IMR-90 (cell line): ENCODE data around the gene MATK. TPM values are rescaled to one million over a fixed set of nuclear protein-coding genes. Genes with fewer than 3 reads are reported as not detected.

ENCODE experiments used
- ATAC-seq: fragments of 200-7000 bp; cut with Tn5 transposase; 2 replicates; pipeline ENCODE4 v1.9.1; 2020; ENCODE audit warnings: low read depth, mild to moderate bottlenecking, moderate library complexity
- BruUV-seq: library from RNA; stranded (reverse); fragments of 400-500 nt; replicated peaks from 2 replicates; lab custom pipeline; 2021; lab: Mats Ljungman, UMichigan
- CTCF ChIA-PET: fragments of 300-600 bp; formaldehyde crosslinking; extraction: SDS; loops from one replicate; lab custom pipeline; 2021; ENCODE audit warnings: antibody characterized with exemption; lab: Yijun Ruan, JAX
- POLR2A ChIA-PET: fragments of 300-600 bp; sonication (Branson Sonifier 250); formaldehyde crosslinking; loops from one replicate; lab custom pipeline; 2022; ENCODE audit warnings: antibody characterized with exemption; ENCODE audit not compliant: unreplicated experiment; lab: Charles Lee
- DNase-seq: peaks from one replicate; pipeline ENCODE4 v3.0.0; 2013
- H2AFZ ChIP-seq: replicated peaks from 2 replicates; pipeline ENCODE3; 2013; ENCODE audit warnings: low read length, mild to moderate bottlenecking; ENCODE audit not compliant: poor library complexity
- H2AK5ac ChIP-seq: 2 replicates; pipeline ENCODE4 v1.6.1; 2013; ENCODE audit warnings: low read depth, low read length, inconsistent platforms
- H2AK9ac ChIP-seq: replicated peaks from 2 replicates; pipeline ENCODE3; 2013; ENCODE audit warnings: mild to moderate bottlenecking, low read depth, low read length, moderate library complexity; ENCODE audit not compliant: poor library complexity
- H2BK120ac ChIP-seq: 2 replicates; pipeline ENCODE4 v1.6.1; 2013; ENCODE audit warnings: low read depth, low read length, inconsistent platforms
- H2BK15ac ChIP-seq: 3 replicates; pipeline ENCODE4 v1.6.1; 2013; ENCODE audit warnings: low read depth, low read length, inconsistent platforms
- H2BK20ac ChIP-seq: 2 replicates; pipeline ENCODE4 v1.6.1; 2013; ENCODE audit warnings: low read depth, mild to moderate bottlenecking, inconsistent platforms, low read length, moderate library complexity
- H2BK5ac ChIP-seq: 2 replicates; pipeline ENCODE4 v1.6.1; 2013; ENCODE audit warnings: mild to moderate bottlenecking, low read depth, low read length, inconsistent platforms; ENCODE audit not compliant: poor library complexity, severe bottlenecking
- H3K14ac ChIP-seq: replicated peaks from 2 replicates; pipeline ENCODE4 v1.6.1; 2013; ENCODE audit warnings: low read depth, low read length, inconsistent platforms
- H3K18ac ChIP-seq: 2 replicates; pipeline ENCODE4 v1.6.1; 2013; ENCODE audit warnings: low read depth, low read length, control low read depth
- H3K23ac ChIP-seq: 2 replicates; pipeline ENCODE4 v1.6.1; 2013; ENCODE audit warnings: low read depth, low read length, inconsistent platforms
- H3K27ac ChIP-seq: 2 replicates; pipeline ENCODE4 v1.5.1; 2013; ENCODE audit warnings: mild to moderate bottlenecking, control low read depth, low read length; ENCODE audit not compliant: insufficient read depth
- H3K27me3 ChIP-seq: 2 replicates; pipeline ENCODE4 v1.6.1; 2013; ENCODE audit warnings: low read length; ENCODE audit not compliant: control insufficient read depth, insufficient read depth
- H3K36me3 ChIP-seq: 2 replicates; pipeline ENCODE4 v1.6.1; 2013; ENCODE audit warnings: low read length, mixed read lengths; ENCODE audit not compliant: control insufficient read depth, insufficient read depth
- H3K4ac ChIP-seq: 2 replicates; pipeline ENCODE4 v1.6.1; 2013; ENCODE audit warnings: low read depth, low read length, inconsistent platforms
- H3K4me1 ChIP-seq: 2 replicates; pipeline ENCODE4 v1.6.1; 2013; ENCODE audit warnings: low read length, mixed read lengths; ENCODE audit not compliant: control insufficient read depth, insufficient read depth
- H3K4me2 ChIP-seq: 2 replicates; pipeline ENCODE4 v1.6.1; 2013; ENCODE audit warnings: low read depth, mild to moderate bottlenecking, control low read depth, low read length, moderate library complexity
- H3K4me3 ChIP-seq: 2 replicates; pipeline ENCODE4 v1.5.1; 2013; ENCODE audit warnings: low read depth, mild to moderate bottlenecking, control low read depth, low read length, moderate library complexity; ENCODE audit not compliant: insufficient read depth
- H3K56ac ChIP-seq: 2 replicates; pipeline ENCODE4 v1.6.1; 2013; ENCODE audit warnings: low read length, inconsistent platforms; ENCODE audit not compliant: insufficient read depth; ENCODE audit errors: extremely low read depth
- H3K79me1 ChIP-seq, 2 experiments: 2 replicates each; pipeline ENCODE4 v1.6.1; 2013; ENCODE audit warnings: low read length in 2 of 2, inconsistent platforms in 1 of 2, low read depth in 1 of 2
- H3K9ac ChIP-seq: 2 replicates; pipeline ENCODE4 v1.6.1; 2013; ENCODE audit warnings: low read depth, low read length, control low read depth
- H3K9me1 ChIP-seq: 2 replicates; pipeline ENCODE4 v1.6.1; 2013; ENCODE audit warnings: low read length, inconsistent platforms; ENCODE audit not compliant: insufficient read depth
- H3K9me3 ChIP-seq: 2 replicates; pipeline ENCODE4 v1.6.1; 2013; ENCODE audit warnings: low read length; ENCODE audit not compliant: control insufficient read depth, insufficient read depth
- H4K20me1 ChIP-seq: 2 replicates; pipeline ENCODE4 v1.6.1; 2013; ENCODE audit warnings: low read length, inconsistent platforms; ENCODE audit not compliant: insufficient read depth
- H4K5ac ChIP-seq: 2 replicates; pipeline ENCODE4 v1.6.1; 2013; ENCODE audit warnings: mild to moderate bottlenecking, low read depth, low read length, control low read depth
- H4K8ac ChIP-seq, 2 experiments: 2 replicates each; pipeline ENCODE4 v1.6.1; 2013; ENCODE audit warnings: low read depth in 2 of 2, low read length in 2 of 2, control low read depth in 1 of 2, inconsistent platforms in 1 of 2
- H4K91ac ChIP-seq: 2 replicates; pipeline ENCODE4 v1.6.1; 2013; ENCODE audit warnings: low read depth, low read length, inconsistent platforms; ENCODE audit not compliant: insufficient read depth
- CEBPB ChIP-seq: IDR thresholded peaks from 2 replicates; pipeline ENCODE4 v1.6.1; 2012; ENCODE audit warnings: low read depth, low read length, improper control_type of control experiment
- MAZ ChIP-seq: IDR thresholded peaks from 2 replicates; pipeline ENCODE4 v1.6.1; 2012; ENCODE audit warnings: low read depth, mild to moderate bottlenecking, low read length, improper control_type of control experiment, moderate library complexity, borderline replicate concordance
- POLR2A ChIP-seq: IDR thresholded peaks from 2 replicates; pipeline ENCODE4 v1.6.1; 2012; ENCODE audit warnings: mild to moderate bottlenecking, low read depth, low read length
- RAD21 ChIP-seq: IDR thresholded peaks from 2 replicates; pipeline ENCODE4 v1.6.1; 2012; ENCODE audit warnings: low read length, improper control_type of control experiment
- WGBS, 2 experiments: methylation state at CpG; one replicate each; pipeline versions ENCODE4 v1.1.5 to v1.1.7; 2013; ENCODE audit warnings: missing lambda C conversion rate in 2 of 2; ENCODE audit not compliant: insufficient read length in 1 of 2; ENCODE audit errors: extremely low coverage in 2 of 2; 5-methylcytosine and 5-hydroxymethylcytosine counted together
- dilution Hi-C: fragments of 300-500 bp; cut with HindIII; formaldehyde crosslinking; loops from one replicate; pipeline ENCODE4 v1.14.3; 2018; ENCODE audit warnings: low sequenced_read_pairs; ENCODE audit not compliant: unreplicated experiment
- in situ Hi-C: fragments of 300-500 bp; cut with MboI; formaldehyde crosslinking; loops from 3 replicates; pipeline ENCODE4 v1.14.3; 2019; ENCODE audit warnings: low sequenced_read_pairs, inconsistent platforms, mixed read lengths
- intact Hi-C: fragments of 100-400 bp; cut with micrococcal nuclease; formaldehyde crosslinking; loops from 2 replicates; pipeline ENCODE4 v1.10.0; 2022
- polyA plus RNA-seq, 3 experiments: library from polyadenylated mRNA; depleted of rRNA; stranded (reverse); fragments of >200 nt; gene quantifications; 2 replicates each; pipeline ENCODE4 v1.2.3, GENCODE V29; 2012; ENCODE audit warnings: low replicate concordance in 1 of 3
- total RNA-seq: library from RNA; depleted of rRNA; stranded (reverse); fragments of >200 nt; gene quantifications from 2 replicates; pipeline ENCODE4 v1.2.3, GENCODE V29; 2012
- TF ChIP-seq, protein P1 (sequence below): fragments of 150-350 bp; IDR thresholded peaks from 2 replicates; pipeline ENCODE4 v1.6.1; 2016; ENCODE audit warnings: low read depth, mild to moderate bottlenecking, low read length, moderate library complexity, borderline replicate concordance
- TF ChIP-seq, protein P2 (sequence below): fragments of 150-350 bp; IDR thresholded peaks from 2 replicates; pipeline ENCODE4 v1.6.1; 2017; ENCODE audit warnings: mild to moderate bottlenecking, antibody characterized with exemption, low read length, low read depth

MATK gene
- total and polyA plus RNA-seq, 2 of the 4 experiments (the other 2 are of a cell fraction) = not detected

DNA sequence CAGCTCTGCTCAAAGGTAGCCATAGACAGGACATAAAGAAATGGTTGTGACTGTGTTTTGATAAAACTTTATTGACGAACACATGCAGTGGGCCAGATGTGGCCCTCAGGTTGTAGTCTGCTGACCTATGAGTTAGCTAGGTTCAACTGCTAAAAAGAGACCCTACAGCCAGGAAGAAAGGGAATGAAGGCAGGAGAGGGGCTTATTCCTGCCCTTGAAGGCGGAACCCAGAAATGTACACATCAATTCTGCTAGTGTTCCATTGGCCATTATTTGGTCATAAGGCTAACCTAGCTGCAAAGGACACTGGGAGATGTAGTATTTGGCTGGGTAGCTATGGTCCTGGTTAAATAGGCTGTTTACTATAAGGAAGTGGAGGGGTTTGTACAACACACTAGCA is 42.7 kb downstream of the MATK start:
- Histone ChIP-seq H3K4me2 (no peak overlapping the region), H3K36me3 (no peaks in the 10 kb centered on the region), H2AFZ (no peak overlapping the region), H2BK120ac (no peak overlapping the region), H3K23ac (no peak overlapping the region), H2BK5ac (no peak overlapping the region), H2AK5ac (no peak overlapping the region), H4K91ac (no peak overlapping the region), H3K56ac (no peak overlapping the region), H3K9me3 (peaks cover 2% of the 10 kb centered on the region; the same call in 1 of the 2 replicates), H4K5ac (no peak overlapping the region), H3K4me1 (no peaks in the 10 kb centered on the region), H2BK15ac (no peak overlapping the region), H3K27me3 (peaks cover 7% of the 10 kb centered on the region), H3K14ac (no peak overlapping the region), H3K9ac (no peak overlapping the region), H2BK20ac (no peak overlapping the region), H3K9me1 (no peaks in the 10 kb centered on the region), H3K4me3 (no peak overlapping the region), H4K8ac (no peak overlapping the region), H3K79me1 (no peaks in the 10 kb centered on the region), H4K20me1 (no peaks in the 10 kb centered on the region), H3K4ac (no peak overlapping the region), H3K27ac (no peak overlapping the region), H3K18ac (no peak overlapping the region), H2AK9ac (no peak overlapping the region)
- ChIA-PET POLR2A (no interaction called here), CTCF (no interaction called here)
- no peak for TF ChIP-seq CEBPB
- no peak for TF ChIP-seq POLR2A
- TF ChIP-seq, protein P1, sequence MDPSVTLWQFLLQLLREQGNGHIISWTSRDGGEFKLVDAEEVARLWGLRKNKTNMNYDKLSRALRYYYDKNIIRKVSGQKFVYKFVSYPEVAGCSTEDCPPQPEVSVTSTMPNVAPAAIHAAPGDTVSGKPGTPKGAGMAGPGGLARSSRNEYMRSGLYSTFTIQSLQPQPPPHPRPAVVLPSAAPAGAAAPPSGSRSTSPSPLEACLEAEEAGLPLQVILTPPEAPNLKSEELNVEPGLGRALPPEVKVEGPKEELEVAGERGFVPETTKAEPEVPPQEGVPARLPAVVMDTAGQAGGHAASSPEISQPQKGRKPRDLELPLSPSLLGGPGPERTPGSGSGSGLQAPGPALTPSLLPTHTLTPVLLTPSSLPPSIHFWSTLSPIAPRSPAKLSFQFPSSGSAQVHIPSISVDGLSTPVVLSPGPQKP = no peak
- no peak for TF ChIP-seq RAD21
- TF ChIP-seq MAZ = no peak
- TF ChIP-seq, protein P2, sequence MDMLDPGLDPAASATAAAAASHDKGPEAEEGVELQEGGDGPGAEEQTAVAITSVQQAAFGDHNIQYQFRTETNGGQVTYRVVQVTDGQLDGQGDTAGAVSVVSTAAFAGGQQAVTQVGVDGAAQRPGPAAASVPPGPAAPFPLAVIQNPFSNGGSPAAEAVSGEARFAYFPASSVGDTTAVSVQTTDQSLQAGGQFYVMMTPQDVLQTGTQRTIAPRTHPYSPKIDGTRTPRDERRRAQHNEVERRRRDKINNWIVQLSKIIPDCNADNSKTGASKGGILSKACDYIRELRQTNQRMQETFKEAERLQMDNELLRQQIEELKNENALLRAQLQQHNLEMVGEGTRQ = peak; percentile 45; the same call in 1 of the 2 replicates
- WGBS, 2 experiments = 100% methylated on average over 1 of the region's 2 CpGs; no CpG with 5 or more reads in 1 of the 2 experiments
- BruUV-seq = no TSS peak
- in situ Hi-C loops = no loop called here
- ATAC-seq (no peak; the same call in 1 of the 2 replicates), DNase-seq (no peak)
- dilution Hi-C loops = no loop called here
- intact Hi-C loops = no loop called here
